Measurements from ENCODE around the gene NPM3. TPM values are rescaled to one million over a fixed set of nuclear protein-coding genes. Genes with fewer than 3 reads are reported as not detected.

The NPM3 gene
- total and polyA plus RNA-seq, 2 of the 8 experiments (the other 6 are each of a cell fraction or from before 2014, with no cell fraction given): 127 to 175 TPM

DNA sequence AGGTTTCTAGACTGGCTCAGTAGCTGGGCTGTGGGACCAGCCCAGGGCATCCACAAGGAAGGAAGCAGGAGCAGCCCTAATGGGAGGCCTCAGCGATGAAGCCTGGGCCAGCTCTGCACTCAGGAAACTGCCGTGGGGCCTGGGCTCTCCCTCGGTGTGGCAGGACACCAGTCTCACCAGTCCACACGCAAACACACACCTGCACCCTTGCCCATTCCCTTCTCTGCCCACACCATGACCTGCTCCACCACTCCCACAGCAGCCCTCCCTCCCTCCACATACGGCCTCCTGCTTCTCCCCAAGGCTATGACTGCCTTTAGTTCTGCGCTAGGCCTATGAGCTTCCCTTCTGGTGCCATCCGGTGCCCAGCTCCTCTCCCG is 14.5 kb downstream of the NPM3 start:
- H2BK15ac ChIP-seq (ENCODE audit: low read length): peak overlapping the region; percentile 72; the same call in 1 of the 2 replicates
- ChIA-PET CTCF (ENCODE audit: partially characterized antibody) (interaction anchor here (0.6 to 9.2 kb wide), 14 partner anchors 9 to 298 kb away, joined by 3 to 100 read pairs (median 4); partner anchors contain the start of gene NPM3), POLR2A (ENCODE audit: partially characterized antibody) (interaction anchor here (1.0 to 1.7 kb wide), 5 partner anchors 10 to 16 kb away, joined by 3 to 6 read pairs (median 3); partner anchors contain the start of gene NPM3)
- H3K9me3 ChIP-seq (ENCODE audit: insufficient read depth in 2 of 2, low read depth in 1 of 2, low read length in 1 of 2): no peaks in the 10 kb centered on the region
- peaks cover 0 to 3% of the 10 kb centered on the region in 2 experiments for H4K20me1 ChIP-seq (replicated peaks in 1 of 2; ENCODE audit: control insufficient read depth in 1 of 2, insufficient read depth in 2 of 2, low read length in 2 of 2)
- no peak overlapping the region for H3K9ac ChIP-seq (replicated peaks in 1 of 4; ENCODE audit: extremely low read depth in 1 of 4, low read depth in 3 of 4, low read length in 3 of 4)
- H3K23ac ChIP-seq (ENCODE audit: insufficient read length): no peak overlapping the region
- H3K36me3 ChIP-seq (ENCODE audit: control insufficient read depth in 2 of 4, insufficient read depth in 4 of 4, low read length in 3 of 4): no peaks in the 10 kb centered on the region
- no peaks in the 10 kb centered on the region for H3K79me1 ChIP-seq (ENCODE audit: low read depth, low read length)
- H3K27me3 ChIP-seq (replicated peaks in 1 of 4; ENCODE audit: control insufficient read depth in 3 of 4, extremely low read depth in 1 of 4, insufficient read depth in 3 of 4, low read length in 3 of 4): peaks cover 11 to 27% (median 24%) of the 10 kb centered on the region in 4 experiments
- H3K23me2 ChIP-seq (ENCODE audit: low read depth, low read length): no peaks in the 10 kb centered on the region
- H3K4me1 ChIP-seq (replicated peaks in 1 of 4; ENCODE audit: control insufficient read depth in 3 of 4, insufficient read depth in 4 of 4, low read length in 3 of 4): peaks cover 7 to 19% (median 17%) of the 10 kb centered on the region in 4 experiments
- no peaks in the 10 kb centered on the region for H3K79me2 ChIP-seq (ENCODE audit: control insufficient read depth in 1 of 2, insufficient read depth in 2 of 2, low read length in 2 of 2)
- no peak overlapping the region for H2BK12ac ChIP-seq (ENCODE audit: low read depth, low read length)
- H4K5ac ChIP-seq (ENCODE audit: insufficient read length, low read depth, low read length): no peak overlapping the region
- H4K91ac ChIP-seq (replicated peaks; ENCODE audit: insufficient read length, low read length): no peak overlapping the region
- H3K4ac ChIP-seq (replicated peaks; ENCODE audit: insufficient read length, low read depth, low read length): no peak overlapping the region
- H4K8ac ChIP-seq (ENCODE audit: extremely low read depth, insufficient read depth, low read length): no peak overlapping the region
- no peak overlapping the region for H3K18ac ChIP-seq (ENCODE audit: extremely low read depth, low read length)
- H2BK20ac ChIP-seq (ENCODE audit: low read length): peak overlapping the region; percentile 32; the same call in 1 of the 2 replicates
- H3K27ac ChIP-seq (ENCODE audit: low read depth, low read length): no peak overlapping the region
- H3K14ac ChIP-seq (ENCODE audit: insufficient read length): no peak overlapping the region
- DNase-seq (ENCODE audit: low read depth in 1 of 2, low spot score in 2 of 2): no peak
- H2BK120ac ChIP-seq (replicated peaks; ENCODE audit: low read depth, low read length): no peak overlapping the region
- no peak for FAIRE-seq
- peak overlapping the region; percentile 65; the same call in 1 of the 2 replicates for H2AK5ac ChIP-seq (ENCODE audit: low read depth, low read length)
- H3K4me2 ChIP-seq (ENCODE audit: insufficient read depth in 1 of 2, low read depth in 2 of 2, low read length in 2 of 2): no peak overlapping the region
- no peak overlapping the region for H2AFZ ChIP-seq (ENCODE audit: low read length)
- H3K4me3 ChIP-seq (ENCODE audit: extremely low read depth in 1 of 4, insufficient read depth in 2 of 4, low read depth in 3 of 4, low read length in 4 of 4): no peak overlapping the region
- WGBS, 2 experiments (ENCODE audit: extremely low coverage in 1 of 2, insufficient coverage in 1 of 2, insufficient read length in 1 of 2, insufficient replicate concordance in 2 of 2, low coverage in 1 of 2, low lambda C conversion rate in 2 of 2, missing lambda C conversion rate in 1 of 2): 87% methylated on average over 8 of the region's 8 CpGs; no CpG with 5 or more reads in 1 of the 2 experiments
- H3K56ac ChIP-seq (replicated peaks; ENCODE audit: insufficient read length, low read depth, low read length): no peak overlapping the region
- no peak overlapping the region for H2BK5ac ChIP-seq (ENCODE audit: low read depth, low read length)
- no peak for TF ChIP-seq KDM4A (IDR thresholded peaks at IDR 0.05; ENCODE audit: low read depth, low read length, severe bottlenecking)
- TF ChIP-seq RAD21 (IDR thresholded peaks at IDR 0.05 in 1 of 2, conservative IDR thresholded peaks at IDR 0.05 in 1 of 2; ENCODE audit: low read depth in 2 of 2, low read length in 2 of 2): no peak
- TF ChIP-seq SAP30 (IDR thresholded peaks at IDR 0.05; ENCODE audit: insufficient read depth, insufficient replicate concordance, low read length): no peak
- no peak for TF ChIP-seq KDM1A (IDR thresholded peaks at IDR 0.05; ENCODE audit: borderline replicate concordance, low read length)
- no peak for TF ChIP-seq JUN (IDR thresholded peaks at IDR 0.05; ENCODE audit: low read depth, low read length)
- TF ChIP-seq EGR1 (IDR thresholded peaks at IDR 0.05; ENCODE audit: borderline replicate concordance, low read depth, low read length): no peak
- no peak for TF ChIP-seq ASH2L (IDR thresholded peaks at IDR 0.05; ENCODE audit: low read length)
- TF ChIP-seq BCL11A (IDR thresholded peaks at IDR 0.05; ENCODE audit: low read depth in 2 of 2, low read length in 2 of 2): no peak
- TF ChIP-seq POLR2AphosphoS5 (IDR thresholded peaks at IDR 0.05; ENCODE audit: low read depth, low read length): no peak
- no peak for TF ChIP-seq POLR2A (IDR thresholded peaks at IDR 0.05; ENCODE audit: control extremely low read depth in 1 of 2, low read depth in 2 of 2, low read length in 2 of 2)
- no peak for TF ChIP-seq RBBP5 (IDR thresholded peaks at IDR 0.05; ENCODE audit: borderline replicate concordance, low read depth, low read length)
- TF ChIP-seq BRCA1 (IDR thresholded peaks at IDR 0.05; ENCODE audit: low read depth, low read length): no peak
- no peak for TF ChIP-seq SP4 (IDR thresholded peaks at IDR 0.05; ENCODE audit: low read length)
- no peak for TF ChIP-seq SP1 (IDR thresholded peaks at IDR 0.05; ENCODE audit: low read depth, low read length)

Measured in H1 (cell line).